Tibial nerve (tissue), 3 donors: ENCODE data around the gene PRKG1.

ENCODE experiments used
- CTCF ChIP-seq, 5 experiments: fragments of 200-600 bp in 3 of 5; fragments of 450-650 bp in 2 of 5; sonication (generic) in 3 of 5; IDR thresholded peaks; one replicate each; pipeline ENCODE4 v1.5.1; 2016 to 2019; ENCODE audit warnings: antibody characterized with exemption in 5 of 5, mild to moderate bottlenecking in 3 of 5, moderate library complexity in 2 of 5
- POLR2A ChIP-seq, 2 donors: fragments of 450-650 bp; IDR thresholded peaks; one replicate each; pipeline ENCODE4 v1.6.1; 2017; ENCODE audit warnings: antibody characterized with exemption in 2 of 2, mild to moderate bottlenecking in 2 of 2, moderate library complexity in 2 of 2

DNA sequence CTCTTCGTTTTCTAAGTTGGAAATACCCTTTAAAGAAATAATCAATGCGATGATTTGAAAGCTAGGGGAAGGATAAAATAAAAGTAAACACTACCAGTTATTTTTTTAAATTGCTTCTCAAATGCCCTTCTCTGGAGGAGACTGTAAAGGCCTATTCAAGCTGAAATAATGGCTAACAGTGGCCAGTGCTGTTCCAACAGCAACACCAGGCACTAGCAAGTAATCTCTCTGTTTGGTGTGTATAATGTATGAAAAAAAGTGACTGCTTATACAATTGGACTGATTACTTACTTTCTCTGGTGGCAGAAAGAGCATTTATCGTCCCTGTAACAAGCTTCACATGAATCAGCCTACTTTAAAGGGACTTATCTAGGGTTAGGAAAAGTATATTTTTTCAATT lies 522.4 kb downstream of the PRKG1 start:
- TF ChIP-seq CTCF (IDR thresholded peaks at IDR 0.05) = no peak
- TF ChIP-seq POLR2A (IDR thresholded peaks at IDR 0.05) = no peak
